ENCODE results near the gene CHD6. TPM values are rescaled to one million over a fixed set of nuclear protein-coding genes. Genes with fewer than 3 reads are reported as not detected.

CHD6 gene
- total and polyA plus RNA-seq, 2 of the 13 experiments (the other 11 are each of a cell fraction or from before 2014, with no cell fraction given): 14.4 to 52.0 TPM

DNA sequence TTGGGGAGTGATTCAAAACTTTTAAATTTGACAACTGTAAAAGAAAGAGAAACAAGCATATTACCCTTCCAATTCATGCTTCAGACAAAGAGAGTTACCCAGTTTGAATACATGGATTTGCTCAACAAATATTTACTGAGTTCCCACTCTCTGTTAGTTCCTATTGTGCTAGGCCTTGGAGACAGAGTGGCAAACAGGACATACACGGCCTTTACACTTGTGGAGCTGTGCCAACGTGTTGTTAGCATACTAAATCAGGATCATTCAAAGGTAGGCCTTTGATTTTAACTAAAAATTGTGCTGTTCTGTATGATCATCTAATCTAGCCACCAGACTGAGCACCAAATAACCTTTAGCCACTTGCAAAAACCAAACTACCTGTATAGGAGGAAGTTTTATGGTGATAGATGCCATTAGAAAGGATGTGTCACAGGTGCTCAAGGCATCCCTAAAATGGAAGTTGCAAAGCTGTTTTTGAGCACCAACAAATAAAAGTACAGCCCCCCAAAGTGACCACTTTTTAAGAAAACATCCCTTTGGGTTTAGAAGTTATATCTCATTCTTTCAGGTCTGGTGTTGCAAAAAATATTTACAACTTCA, 84.5 kb downstream of the CHD6 start (continued):
- TF ChIP-seq, protein P1, sequence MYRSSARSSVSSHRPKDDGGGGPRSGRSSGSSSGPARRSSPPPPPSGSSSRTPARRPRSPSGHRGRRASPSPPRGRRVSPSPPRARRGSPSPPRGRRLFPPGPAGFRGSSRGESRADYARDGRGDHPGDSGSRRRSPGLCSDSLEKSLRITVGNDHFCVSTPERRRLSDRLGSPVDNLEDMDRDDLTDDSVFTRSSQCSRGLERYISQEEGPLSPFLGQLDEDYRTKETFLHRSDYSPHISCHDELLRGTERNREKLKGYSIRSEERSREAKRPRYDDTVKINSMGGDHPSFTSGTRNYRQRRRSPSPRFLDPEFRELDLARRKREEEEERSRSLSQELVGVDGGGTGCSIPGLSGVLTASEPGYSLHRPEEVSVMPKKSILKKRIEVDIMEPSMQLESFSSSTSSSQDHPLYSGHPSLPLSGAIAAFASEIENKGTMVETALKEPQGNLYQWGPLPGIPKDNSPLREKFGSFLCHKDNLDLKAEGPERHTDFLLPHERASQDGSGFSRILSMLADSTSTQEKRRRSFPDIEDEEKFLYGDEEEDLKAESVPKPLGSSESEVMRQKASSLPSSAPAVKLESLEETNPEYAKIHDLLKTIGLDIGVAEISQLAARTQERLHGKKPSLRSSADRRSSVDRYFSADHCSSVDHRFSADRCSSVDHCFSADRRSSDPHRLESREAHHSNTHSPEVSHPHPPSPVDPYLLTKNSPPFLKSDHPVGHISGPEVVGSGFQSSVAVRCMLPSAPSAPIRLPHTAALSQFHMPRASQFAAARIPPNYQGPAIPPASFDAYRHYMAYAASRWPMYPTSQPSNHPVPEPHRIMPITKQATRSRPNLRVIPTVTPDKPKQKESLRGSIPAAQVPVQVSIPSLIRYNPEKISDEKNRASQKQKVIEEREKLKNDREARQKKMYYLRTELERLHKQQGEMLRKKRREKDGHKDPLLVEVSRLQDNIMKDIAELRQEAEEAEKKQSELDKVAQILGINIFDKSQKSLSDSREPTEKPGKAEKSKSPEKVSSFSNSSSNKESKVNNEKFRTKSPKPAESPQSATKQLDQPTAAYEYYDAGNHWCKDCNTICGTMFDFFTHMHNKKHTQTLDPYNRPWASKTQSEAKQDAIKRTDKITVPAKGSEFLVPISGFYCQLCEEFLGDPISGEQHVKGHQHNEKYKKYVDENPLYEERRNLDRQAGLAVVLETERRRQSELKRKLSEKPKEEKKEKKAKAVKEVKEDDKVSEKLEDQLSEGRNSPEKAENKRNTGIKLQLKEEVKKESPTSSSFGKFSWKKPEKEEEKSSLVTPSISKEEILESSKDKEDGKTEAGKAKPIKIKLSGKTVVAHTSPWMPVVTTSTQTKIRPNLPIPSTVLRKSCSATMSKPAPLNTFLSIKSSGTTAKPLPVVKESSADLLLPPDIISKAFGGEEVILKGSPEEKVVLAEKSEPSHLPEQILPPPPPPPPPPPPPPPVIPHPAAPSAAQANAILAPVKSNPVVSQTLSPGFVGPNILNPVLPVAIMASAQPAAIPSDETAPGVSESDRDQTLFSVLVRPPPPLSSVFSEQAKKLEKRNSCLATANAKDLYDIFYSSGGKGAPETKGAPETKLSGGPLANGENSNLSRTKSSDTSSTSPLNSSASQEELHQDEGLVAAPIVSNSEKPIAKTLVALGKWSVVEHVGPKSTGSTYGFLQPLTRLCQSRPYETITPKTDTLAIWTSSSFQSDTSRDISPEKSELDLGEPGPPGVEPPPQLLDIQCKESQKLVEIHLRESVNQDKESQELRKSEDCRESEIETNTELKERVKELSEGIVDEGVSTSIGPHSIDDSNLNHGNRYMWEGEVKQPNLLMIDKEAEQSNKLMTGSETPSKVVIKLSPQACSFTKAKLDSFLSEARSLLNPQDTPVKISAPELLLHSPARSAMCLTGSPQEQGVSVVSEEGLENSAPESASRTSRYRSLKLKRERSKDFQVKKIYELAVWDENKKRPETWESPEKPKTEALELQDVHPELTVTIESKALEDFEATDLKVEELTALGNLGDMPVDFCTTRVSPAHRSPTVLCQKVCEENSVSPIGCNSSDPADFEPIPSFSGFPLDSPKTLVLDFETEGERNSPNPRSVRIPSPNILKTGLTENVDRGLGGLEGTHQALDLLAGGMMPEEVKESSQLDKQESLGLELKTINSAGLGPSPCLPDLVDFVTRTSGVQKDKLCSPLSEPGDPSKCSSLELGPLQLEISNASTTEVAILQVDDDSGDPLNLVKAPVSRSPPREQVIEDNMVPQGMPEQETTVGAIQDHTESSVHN (CRISPR knock-in tag; IDR thresholded peaks at IDR 0.05): no peak
- TF ChIP-seq MIXL1 (CRISPR knock-in tag; IDR thresholded peaks at IDR 0.05) (peak; percentile 95), ZBTB7A (CRISPR knock-in tag; IDR thresholded peaks at IDR 0.05) (no peak; the same call in 1 of the 2 replicates), ZNF556 (CRISPR knock-in tag; IDR thresholded peaks at IDR 0.05; ENCODE audit: borderline replicate concordance) (peak; percentile 77; the same call in 1 of the 2 replicates), POLR2AphosphoS2 (IDR thresholded peaks at IDR 0.05; ENCODE audit: low read depth, low read length) (no peak), ZNF205 (CRISPR knock-in tag; IDR thresholded peaks at IDR 0.05) (peak; percentile 81), HMG20A (CRISPR knock-in tag; IDR thresholded peaks at IDR 0.05; ENCODE audit: borderline replicate concordance) (peak; percentile 98), ARNT2 (CRISPR knock-in tag; IDR thresholded peaks at IDR 0.05; ENCODE audit: low read depth) (0 out of 2 replicates have a peak, but pooled peaks have one; percentile 61), RCOR2 (CRISPR knock-in tag; IDR thresholded peaks at IDR 0.05) (peak; percentile 96), ZSCAN9 (CRISPR knock-in tag; IDR thresholded peaks at IDR 0.05; ENCODE audit: borderline replicate concordance) (peak; percentile 96), ZIK1 (CRISPR knock-in tag; IDR thresholded peaks at IDR 0.05; ENCODE audit: borderline replicate concordance, low read depth) (0 out of 2 replicates have a peak, but pooled peaks have one; percentile 66), PITX1 (CRISPR knock-in tag; IDR thresholded peaks at IDR 0.05) (peak; percentile 94), POGZ (CRISPR knock-in tag; IDR thresholded peaks at IDR 0.05) (peak; percentile 25; the same call in 1 of the 2 replicates), ERF (CRISPR knock-in tag; IDR thresholded peaks at IDR 0.05) (peak; percentile 65), ZNF816 (CRISPR knock-in tag; IDR thresholded peaks at IDR 0.05; ENCODE audit: borderline replicate concordance) (peak; percentile 57; the same call in 1 of the 2 replicates)
- TF ChIP-seq, protein P2, sequence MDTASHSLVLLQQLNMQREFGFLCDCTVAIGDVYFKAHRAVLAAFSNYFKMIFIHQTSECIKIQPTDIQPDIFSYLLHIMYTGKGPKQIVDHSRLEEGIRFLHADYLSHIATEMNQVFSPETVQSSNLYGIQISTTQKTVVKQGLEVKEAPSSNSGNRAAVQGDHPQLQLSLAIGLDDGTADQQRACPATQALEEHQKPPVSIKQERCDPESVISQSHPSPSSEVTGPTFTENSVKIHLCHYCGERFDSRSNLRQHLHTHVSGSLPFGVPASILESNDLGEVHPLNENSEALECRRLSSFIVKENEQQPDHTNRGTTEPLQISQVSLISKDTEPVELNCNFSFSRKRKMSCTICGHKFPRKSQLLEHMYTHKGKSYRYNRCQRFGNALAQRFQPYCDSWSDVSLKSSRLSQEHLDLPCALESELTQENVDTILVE (CRISPR knock-in tag; IDR thresholded peaks at IDR 0.05): no peak
- TF ChIP-seq, protein P3, sequence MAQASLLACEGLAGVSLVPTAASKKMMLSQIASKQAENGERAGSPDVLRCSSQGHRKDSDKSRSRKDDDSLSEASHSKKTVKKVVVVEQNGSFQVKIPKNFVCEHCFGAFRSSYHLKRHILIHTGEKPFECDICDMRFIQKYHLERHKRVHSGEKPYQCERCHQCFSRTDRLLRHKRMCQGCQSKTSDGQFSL (CRISPR knock-in tag; IDR thresholded peaks at IDR 0.05): no peak
- TF ChIP-seq, protein P4, sequence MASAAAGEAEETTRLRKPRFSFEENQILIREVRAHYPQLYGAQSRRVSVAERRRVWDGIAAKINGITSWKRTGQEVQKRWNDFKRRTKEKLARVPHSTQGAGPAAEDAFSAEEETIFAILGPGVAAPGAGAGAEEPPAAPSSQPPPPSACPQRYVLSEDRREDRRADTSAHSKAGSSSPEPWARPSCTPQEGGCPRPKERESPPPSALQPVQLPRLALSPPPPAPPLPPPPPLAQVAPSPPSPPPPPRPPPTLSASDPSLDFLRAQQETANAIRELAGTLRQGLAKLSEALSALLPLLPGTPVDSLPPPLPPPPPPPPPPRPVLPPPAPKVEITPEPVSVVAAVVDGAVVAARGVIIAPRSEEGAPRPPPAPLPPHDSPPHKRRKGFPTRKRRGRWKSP (CRISPR knock-in tag; IDR thresholded peaks at IDR 0.05): no peak

Data from HepG2 (cell line).